ENCODE results near the gene NFIC.

The NFIC gene

DNA sequence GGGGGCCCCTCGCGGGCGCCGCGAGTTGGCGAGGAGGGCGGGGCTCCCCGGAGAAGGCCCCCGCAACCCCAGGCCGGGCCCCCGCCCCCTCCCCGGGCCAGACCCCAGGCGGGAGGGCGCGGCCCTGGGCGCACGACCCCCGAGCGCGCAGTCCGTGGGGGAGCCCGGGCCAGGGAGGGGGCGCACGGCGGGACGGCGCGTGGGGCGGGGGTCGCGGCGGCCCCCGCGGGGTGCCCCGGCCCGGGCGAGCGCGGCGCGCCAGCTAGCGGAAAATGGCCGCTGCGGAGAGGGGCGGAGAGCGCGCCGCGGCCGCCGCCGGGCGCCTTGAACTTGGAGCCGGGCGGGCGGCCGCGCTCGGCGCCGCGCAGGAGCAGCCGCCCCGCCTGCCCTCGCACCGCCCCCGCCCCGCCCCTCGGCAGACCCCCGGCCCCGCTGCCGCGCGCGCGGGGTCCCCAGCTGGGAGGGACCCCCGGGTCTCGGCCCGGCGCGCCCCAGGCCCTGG lies 6.4 kb upstream of the NFIC start:
- no peak for DNase-seq

DNA sequence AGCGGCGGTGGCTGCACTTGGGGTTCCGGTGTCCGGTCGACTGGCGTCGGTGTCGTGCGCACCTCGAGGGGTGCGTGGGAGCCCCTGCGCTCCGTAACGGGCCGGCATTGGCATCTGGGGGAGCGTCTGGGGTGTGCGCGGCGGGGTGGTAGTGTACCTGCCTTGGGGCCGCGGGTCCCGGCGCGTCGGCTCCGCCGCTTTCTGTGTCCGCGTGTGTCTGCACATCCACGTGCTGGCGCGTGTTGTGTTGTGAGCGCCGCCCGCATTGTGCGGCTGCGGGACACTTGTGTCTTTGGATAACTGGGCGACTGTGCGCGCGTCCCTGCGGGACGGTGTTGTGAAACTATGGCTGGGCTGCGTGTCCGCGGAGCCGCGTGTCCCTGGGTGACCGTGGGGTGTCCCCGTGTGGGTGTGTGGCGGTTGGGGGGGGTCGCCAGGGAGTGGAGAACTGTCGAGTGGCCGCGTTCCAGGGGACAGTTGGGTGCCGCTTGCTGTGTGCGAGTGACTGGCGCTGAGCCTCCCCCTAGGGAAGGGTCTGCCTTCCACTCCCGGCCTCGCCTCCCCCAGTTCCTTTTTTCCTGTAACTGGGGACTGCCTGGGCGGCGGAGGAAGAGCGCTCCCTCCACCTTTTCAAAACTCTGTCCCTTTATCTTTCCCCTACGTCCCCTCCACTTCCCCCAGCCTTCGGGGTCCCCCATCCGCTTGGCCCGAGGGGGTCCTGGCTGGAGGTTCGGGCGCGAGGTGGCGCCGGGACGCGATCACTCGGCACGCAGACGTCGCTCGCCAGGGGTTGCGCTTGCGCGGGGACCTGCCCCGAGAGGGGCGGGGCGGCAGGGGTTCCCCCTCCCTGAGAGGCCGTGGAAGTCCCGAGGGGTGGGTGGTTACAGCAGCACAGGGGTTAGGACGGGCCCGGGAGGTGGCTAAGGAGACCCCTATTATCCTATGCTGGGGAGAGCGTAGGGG lies 5.7 kb upstream of the NFIC start:
- DNase-seq, result no peak

DNA sequence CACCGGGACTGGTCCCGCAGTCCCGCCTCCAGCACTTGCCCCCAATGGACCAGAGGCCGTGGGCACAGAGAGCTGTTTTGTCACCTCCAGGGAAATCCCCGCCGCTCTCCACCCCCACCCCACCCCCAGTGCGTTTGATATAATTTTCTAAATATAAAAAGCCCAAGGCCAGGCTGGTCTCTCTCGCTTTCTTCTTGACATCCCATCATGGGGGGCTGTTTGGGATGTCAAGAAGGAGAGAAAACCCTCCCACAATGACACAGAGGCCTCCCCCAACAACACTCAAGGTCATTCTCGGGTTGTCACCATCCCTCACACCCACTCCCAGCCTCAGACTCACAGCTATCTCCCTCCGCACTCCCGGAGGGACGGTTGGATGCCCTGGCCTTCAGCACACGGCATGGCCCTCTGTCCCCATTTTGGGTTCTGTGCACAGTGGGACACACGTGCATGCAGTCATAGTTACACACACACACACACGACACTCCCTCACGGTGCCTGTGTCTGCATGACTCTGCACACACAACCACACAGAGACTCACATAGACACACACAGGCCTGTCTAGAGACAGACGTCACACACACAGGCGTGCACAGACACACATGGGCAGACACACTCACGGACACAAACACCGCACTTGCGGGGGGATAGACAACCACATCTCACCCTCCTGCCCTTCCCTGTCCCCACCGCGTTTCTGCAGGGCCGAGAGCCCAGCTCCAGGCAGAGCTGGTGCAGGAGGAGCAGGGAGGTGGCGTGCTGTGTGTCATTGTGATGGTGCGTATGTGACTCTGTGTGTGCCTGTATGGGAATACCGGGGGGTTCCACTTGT lies 4.8 kb upstream of the NFIC start:
- DNase-seq, result no peak

DNA sequence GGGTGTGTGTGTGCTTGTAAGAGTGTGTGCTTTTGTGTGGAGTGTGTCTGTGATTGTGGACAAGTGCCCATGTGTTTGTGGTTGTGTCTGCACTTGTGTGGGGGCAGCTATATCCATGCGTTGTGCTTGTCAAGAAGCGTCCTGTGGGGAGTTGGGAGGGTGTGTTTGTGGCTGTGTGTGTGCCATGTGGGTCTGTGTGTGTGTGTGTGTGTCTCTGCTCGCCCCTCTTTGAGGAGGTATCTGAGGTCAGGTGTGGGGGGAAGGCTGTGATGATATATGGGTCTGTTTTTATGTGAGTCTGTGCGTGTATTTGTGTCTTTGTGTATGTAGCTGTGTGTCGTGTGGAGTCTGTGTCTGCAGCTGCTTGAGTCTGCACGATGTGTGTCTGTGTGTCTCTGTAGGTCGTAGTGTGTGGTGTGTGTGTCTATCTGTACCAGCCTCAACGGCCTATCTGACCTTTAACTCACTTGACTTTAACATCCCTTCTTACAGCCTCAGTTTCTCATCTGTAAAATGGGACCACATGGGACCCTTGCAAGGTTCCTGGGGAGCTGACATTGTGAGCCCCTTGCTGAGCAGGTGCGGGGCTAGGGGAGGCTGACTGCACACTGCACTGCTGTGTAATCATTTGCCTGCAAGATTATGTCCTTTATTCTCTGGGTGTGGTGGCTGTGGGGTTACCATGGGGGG lies 4.0 kb upstream of the NFIC start:
- no peak for DNase-seq

DNA sequence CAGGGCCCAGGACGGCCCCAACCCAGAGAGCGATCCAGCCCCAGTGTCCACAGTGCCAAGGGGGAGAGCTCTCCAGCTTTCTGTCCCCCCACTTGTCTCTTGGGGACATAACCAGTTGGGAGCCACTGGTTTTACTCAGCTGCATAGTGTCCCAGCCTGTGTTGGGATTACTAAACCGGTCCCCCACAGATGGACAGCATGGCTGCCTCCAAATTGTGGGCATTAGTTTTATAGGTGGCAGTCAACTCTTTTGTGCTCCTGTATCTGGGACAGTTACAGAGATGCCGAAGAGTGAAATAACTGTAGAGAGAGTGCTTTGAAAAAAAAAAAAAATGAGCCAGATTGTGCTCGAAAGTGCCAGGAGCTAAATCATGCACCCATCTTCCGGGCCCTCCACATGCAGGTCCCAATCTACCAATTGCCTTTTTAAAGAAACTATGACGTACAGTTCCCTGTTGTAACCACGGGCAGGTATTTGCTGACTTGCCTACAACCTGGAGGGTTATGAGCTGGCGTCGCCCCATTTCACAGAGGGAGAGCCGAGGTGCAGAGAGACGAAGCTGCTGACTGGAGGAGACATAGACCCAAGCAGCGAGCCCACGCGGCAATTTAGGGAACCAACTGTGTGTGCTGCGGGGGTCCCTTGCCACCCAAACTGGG lies 2.4 kb upstream of the NFIC start:
- no peak for DNase-seq

DNA sequence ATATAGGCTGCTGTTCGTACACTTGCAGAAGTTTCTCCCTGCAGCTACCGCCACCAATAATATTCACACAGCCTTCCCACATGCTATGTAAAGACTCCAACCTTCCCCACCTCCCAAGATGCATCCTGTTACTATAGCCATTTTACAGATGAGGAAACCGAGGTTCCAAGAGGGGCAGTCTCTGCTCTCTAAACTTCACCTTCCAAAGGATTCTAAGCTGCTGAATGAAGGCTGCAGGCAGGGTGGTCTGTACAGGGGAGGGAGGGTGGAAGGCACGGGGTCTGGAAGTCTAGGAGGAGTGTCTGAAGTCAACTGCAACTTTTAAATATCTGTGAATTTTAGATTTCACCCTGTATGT lies 1.9 kb upstream of the NFIC start:
- DNase-seq, result no peak

DNA sequence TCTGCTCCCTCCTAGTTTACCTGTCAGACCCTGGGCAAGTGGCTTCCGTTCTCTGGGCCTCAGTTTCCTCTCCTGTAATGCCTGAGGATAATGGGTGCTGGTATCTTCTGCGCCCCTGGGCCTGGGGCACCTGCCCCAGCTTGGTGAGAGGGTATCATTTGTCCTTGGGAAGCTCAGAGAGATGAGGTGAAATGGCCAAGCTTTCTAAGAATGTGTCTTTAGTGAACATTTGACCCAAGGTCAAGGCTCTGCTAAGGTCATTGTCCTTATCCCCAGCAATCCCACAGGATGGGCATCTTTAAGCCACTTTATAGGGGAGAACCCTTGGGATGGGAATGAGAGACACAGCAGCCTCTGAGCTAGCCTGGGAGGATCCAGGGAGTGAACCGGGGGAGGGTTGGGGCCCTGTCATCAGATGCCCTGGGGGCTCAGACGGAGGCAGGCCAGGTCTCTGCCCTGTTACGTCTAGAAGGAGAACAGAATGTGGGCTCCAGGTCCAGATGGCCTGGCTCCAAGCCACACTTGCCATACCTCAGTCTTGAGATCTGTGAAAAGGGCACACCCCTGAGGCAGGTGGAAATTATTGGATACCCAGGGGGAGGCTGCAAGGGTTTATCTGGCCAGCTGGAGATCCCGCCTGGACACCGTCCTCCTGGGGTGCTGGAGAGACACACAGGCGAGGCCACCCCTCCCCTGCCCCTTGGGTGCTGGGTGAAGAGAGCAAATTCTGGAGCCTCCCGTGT lies 1.1 kb upstream of the NFIC start:
- no peak for DNase-seq

DNA sequence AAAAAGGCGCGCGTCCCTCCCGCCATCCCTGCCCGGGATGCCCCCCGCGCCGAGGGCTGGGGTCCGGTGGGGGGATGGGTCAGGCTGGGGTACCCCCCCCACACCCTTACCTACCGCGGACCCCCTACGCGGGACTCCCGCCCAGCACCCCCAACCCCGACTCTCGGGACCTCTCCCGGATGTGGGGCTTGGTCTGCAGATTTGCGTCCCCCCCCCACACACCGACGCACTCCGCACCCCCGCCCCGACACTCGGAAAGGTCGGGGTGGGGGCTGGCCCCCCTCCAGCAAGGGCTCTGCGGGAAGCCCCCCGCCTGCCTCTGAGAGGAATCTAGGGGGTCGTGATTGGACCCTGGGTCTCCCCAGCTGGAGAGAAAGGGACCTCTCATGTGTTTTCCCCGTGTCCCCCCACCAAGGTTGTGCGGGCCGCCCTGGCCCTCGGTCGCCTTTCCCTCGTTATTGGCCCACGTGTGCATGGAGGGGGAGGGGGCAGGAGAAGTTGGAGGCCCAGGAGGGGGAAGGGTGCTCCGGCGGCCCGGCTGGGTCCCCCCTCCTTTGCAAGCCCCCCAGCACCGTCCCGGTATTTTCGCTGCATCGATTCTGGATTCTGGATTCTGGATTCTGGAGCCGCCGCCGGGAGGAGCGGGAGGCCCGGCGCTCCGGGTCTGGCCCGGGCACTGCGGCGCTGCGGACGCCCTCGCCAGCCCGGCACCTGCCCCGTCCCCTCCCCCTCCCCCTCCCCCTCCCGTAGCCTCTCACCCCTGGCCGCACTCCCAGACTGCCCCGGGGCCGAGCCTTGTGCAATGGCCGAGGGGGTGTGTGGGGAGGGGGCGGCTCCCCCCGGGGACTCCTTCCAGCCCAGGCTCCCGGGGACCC lies 607 bp downstream of the NFIC start:
- no peak for DNase-seq

DNA sequence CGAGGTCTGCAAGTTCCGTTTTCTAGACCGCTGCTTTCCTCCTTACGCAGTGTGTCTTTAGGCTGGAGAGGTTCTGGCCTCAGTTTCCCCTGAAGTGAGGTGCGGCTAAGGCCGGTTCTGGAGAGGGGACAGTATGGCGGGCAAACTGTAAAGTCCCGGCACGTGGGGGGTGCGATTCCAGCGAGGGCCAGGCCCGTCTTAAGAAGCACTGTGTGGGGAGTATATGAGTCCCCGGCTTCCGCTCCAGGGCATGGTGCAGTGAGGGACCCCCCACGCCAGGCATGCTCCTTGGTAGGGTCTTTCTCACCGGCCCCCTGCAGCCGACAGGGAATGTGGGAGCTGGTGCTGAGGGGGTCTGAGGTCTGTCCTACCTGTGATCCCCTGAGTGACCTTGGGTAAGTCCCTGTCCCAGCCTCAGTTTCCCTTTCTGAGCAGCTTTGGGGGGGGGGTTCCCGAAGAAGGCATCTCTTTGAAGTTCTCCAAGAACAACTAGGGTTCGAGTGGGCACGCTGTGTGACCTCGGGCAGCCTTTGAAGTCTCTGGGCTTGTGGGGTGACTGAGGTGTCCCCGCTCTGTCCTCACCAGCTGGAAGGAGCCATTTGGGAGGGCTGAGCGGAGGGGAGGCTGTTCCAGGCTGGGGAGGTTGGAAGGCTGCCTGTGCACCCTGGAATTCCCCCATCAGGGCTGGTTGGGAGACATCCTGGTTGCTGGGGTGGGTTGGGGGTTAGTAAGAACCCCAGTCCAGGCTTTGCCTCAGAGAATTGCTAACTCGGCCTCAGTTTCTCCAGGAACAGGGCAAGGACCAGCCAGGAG lies 1.5 kb downstream of the NFIC start:
- DNase-seq, result no peak

DNA sequence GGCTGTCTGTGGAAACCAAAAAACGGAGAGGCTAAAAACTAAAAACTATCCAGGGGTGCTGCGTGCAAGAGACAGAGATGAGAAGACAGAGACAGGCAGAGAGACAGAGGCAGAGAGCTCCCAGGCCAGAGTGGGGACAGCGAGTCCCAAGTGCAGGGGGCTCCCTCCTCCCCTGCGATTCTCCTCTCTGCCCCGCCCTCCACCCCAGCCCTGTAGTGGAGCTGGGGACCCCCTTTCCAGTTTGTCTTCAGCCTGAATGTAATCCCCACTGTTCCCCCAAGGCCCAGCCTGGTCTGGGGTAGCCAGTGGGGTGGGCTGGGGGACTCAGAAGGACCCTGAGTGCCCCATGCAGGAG lies 2.0 kb downstream of the NFIC start:
- no peak for DNase-seq

DNA sequence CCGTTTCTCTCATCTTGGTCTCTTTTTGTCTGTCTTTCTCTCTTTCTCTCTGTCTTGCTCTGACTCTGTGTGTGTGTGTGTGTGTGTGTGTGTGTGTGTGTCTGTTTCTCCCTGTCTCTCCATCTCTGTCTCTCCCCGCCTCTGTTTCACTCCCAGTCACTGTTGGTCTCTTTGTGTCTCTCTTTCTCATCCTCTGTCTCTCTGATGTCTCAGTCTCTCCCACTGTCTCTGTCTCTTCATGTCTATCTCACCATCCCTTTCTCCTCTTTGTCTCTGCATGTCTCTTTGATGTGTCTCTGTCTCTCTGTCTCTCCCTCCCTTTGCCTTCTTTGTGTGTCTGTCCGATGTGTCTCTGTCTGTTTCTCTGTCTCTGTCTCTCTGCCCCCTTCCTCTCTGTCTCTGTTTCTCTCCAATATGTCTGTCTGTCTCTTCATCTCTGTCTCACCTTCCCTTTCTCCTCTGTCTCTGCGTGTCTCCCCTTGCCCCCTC lies 2.5 kb downstream of the NFIC start:
- no peak for DNase-seq

DNA sequence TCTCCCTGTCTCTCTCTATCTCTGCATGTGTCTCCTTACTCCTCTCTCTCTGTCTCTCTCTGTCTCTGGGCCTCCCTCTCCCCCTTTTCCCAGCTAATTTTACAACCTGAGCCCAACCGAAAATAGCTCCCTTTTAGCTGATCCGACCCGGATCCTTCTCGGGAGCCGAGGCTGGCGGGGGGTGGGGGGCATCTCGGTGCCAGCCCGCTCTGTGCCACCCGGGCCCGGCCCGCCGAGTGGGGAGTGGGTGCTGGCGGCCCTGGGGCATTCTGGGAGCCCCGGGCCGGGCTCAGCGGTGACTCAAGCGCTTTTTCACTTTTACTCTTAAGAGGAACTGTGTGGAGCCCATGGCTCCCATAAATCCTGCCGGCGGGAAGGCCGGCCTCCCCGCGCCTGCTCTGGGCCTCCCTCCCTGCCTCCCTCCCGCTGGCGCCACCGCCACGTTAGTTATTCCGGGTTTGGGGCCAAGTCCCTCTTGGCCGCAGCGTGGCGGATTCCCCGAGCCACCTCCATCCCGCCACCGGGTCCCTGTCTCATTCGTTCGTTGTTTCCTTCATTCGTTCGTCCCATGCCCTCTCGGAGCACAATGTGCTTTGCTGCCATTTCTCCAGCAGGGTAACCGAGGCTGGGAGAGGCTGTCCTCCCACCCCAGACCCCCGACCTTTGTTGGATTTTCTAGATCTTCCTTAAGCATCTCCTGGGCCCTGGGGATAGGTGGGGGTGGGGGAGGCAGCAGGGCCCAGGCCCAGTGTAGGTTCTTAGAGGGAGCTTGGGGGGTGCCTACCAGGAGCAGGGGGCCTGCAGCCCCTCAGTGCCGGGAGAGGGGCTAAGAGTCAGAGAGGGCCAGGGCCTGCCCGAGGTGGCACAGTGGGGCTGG lies 3.2 kb downstream of the NFIC start:
- no peak for DNase-seq

DNA sequence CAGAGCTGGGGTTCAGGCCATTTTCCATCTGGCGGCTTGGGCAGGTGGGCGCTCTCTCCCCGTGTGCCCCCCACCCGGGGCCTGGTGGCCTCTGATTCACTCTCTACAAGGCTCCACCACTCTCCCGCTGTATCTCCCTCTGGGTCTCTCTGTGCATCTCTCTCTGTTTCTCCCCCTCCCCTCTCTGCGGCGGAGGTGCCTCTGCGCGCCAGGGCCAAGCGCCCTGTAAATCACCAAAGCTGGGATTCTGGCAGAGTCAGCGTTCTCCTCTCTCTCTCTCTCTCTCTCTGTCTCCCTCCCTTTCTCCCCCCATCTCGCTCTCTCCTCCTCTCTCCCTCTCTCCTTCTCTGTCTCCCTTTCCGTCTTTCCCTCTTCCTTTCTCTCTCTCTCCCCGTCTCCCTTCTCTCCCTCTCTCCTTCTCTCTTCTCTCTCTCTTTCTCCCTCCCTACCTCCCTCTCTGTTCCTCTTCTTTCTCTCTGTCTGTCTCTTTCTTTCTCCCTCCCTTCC lies 3.9 kb downstream of the NFIC start:
- DNase-seq, result no peak

DNA sequence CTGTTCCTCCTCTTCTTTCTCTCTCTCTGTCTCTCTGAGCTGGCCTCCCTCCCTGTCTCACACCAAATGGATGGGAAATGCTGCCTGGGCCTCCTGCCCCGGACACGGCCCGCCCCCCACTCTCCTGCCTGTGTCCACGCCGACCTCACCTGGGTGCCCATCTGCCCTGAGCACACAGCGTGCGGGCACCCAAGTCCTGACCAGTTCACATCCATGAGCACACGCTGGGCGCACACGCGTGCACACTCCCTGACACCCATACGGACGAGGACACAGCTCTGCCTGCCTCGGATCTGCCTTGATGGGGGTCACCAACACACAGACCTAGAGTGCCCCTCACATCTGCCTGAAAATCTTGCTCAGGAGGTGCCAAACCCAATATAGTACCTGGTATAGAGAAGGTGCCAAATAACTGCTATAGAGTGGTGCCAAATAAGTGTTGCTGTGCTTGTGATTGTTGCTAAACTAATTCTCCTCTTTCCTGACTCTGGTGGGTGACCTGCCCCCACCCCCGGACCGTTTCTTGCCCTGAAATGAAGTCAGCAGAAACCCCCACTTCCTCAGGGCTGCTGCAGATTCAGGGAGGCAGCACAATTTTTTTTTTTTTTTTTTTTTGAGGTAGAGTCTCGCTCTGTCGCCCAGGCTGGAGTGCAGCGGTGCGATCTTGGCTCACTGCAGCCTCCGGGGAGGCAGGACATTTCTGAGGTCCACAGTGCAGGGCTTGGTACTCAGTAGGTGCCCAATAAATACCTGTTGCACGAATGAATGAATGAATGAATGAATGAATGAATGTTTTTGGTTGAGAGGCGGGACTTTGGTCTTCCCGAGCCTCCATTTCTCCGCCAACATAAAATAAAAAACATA lies 4.6 kb downstream of the NFIC start:
- no peak for DNase-seq

DNA sequence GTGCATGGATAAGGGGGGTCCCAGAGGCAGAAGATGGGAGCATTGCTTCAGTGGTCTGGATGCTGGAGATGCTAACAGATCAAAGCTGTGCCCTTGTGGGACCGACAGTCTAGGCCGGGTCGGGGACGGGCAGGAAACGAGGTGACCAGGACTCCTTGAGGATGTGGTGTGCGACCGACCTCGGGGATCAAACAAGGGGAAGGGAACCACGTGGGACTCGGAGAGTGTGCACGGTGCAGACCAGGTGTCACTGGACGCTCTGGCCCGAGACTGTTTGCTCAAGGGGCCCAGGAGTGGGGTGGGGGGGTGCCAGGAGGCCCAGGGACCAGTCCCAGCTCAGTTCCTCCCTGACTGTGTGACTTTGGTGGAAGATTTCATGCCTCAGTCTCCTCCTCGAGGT lies 6.0 kb downstream of the NFIC start:
- no peak for DNase-seq

DNA sequence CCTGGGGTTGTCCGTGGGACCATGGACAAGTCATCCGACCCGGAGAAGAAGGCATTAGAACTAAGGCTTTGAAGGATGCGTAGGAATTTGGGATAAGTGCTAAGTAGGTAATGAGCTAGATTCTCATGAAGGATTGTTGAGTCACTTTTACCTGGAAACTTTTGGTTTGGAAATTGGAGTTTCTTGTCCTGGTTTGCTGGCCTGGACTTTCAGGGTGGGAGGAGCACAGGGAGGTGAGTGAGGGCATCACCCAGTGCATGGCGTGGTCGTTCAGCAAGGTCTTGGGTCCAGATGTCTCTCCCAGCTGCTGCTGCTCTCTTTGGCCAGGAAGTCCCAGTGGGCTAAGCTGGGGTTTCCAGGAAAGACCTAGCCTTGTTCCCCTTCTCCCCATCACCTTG lies 7.6 kb downstream of the NFIC start:
- no peak for DNase-seq

DNA sequence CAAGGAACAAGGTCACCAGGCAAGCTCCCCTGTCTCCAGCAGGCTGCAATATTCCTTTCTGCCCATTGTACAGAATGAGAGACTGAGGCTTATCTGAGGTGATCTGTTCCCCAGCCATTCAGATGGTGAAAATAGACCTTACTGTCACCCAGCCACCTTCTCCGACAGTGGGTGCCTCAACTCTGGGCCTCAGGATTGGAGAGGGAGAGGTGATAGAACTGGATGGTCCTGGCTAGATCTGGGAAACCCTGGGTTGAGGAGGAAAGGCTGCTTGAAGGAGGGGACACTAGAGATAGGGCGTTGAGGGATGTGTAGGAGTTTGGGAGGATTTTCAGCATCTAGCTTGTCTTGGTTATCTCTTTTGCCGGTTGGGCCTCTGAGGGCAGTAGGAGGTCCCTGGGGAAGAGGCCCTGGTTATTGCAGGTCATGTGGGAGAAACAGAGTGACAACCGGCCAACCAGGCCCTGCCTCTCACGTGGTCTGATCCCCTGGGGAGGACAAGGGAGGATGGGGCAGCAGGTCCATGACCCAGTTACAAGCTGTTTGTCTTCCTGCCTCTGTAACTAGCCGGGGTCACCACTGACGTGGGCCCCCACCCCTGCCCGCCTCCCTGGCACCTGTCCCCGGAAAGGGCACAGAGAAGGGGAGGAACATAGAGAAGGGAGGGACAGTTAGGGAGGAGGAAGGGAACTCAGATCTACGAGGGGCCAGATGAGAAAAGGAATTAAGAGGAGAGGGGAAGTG lies 8.2 kb downstream of the NFIC start:
- no peak for DNase-seq

Data from NK-92 treated with Interleukin-12 subunit alpha and Interleukin-12 subunit beta, amount 100 ng/mL, for 24 hours (cell line).